Measurements from ENCODE around the gene PET100.

The PET100 gene

DNA sequence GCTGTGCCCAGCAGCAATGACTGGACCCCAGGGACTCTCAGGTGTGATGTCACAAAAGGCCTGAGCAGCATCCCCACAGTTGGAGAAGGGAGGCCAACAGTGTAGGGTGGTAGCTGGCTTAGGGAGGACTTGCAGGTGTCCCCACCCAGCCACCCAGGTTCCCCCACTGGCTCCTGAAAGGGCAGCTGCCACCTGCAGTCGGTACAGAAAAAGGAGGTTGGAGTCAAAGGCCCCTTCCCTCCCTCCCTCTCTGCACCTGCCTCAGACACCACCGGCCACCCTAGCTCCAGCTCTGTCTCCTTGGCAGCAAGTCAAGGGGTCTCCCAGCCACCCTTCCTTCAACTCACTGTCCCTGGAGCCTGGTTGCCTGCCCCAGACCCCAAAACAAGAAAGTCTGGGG lies 4.1 kb downstream of the PET100 start, which contains the start of gene PCP2:
PCP2 (minus strand) TSS at position 22 of the 400 bp plus-strand sequence. CDS start 262 bp downstream, outside the sequence.
- H3K27me3 Mint-ChIP-seq = no peaks in the 10 kb centered on the region
- H3K9me3 Mint-ChIP-seq = no peaks in the 10 kb centered on the region
- H3K27ac Mint-ChIP-seq = peak within 1 kb of the TSS; percentile 10
- DNase-seq = no peak
- peaks cover 33 to 34% of the 10 kb centered on the region in 2 donors for H3K36me3 Mint-ChIP-seq
- peak within 1 kb of the TSS in 1 of 2 donors; percentile 32 for H3K4me3 Mint-ChIP-seq
- H3K4me1 Mint-ChIP-seq = peaks cover 34 to 81% of the 10 kb centered on the region in 2 donors
- ATAC-seq (replicated peaks) = no peak

DNA sequence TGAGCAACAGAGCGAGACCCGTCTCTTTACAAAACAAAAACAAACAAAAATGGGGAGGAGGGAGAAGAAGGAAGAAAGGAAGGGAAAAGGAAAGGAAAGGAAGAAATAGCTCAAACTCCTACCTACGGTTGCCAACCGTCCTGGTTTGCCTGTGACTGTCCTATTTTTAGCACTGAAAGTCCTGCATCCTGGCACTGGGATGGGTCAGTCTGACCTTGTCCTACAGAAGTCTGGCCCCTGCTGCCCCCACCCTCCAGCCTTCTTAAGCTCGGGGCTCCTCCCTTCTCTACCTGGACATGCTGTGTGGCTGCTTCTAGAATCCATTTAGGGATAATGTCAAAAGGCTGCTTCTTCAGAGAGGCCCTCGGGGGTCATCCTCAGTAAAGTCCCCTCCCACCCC lies 6.1 kb downstream of the PET100 start:
- no peaks in the 10 kb centered on the region for H3K9me3 Mint-ChIP-seq
- H3K36me3 Mint-ChIP-seq = peaks cover 38% of the 10 kb centered on the region in 2 donors
- no peak for ATAC-seq (replicated peaks)
- H3K27me3 Mint-ChIP-seq = no peaks in the 10 kb centered on the region
- H3K4me1 Mint-ChIP-seq = peaks cover 35 to 79% of the 10 kb centered on the region in 2 donors
- peak overlapping the region; percentile 75 for H3K27ac Mint-ChIP-seq
- H3K4me3 Mint-ChIP-seq = peak overlapping the region; percentile 36 to 94
- no peak for DNase-seq

DNA sequence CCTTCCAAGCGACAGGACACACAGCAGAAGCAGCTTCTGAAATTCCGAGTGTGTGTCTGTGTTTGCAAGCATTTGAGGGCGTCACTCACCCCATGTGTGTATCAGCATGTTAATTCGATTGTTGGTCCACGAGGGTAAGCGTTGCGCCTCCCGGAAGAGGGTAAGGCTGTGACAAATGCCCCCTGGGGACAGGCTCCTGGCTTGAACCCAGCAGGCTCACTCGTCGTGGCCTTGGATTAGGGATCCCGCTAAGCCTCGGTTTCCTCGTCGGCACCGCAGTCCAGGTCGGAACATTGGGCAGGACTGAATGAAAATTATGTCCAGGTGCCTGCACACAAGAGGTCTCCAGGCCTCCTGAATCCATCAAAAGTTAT lies 6.7 kb downstream of the PET100 start:
- Mint-ChIP-seq H3K4me1 (peaks cover 33 to 72% of the 10 kb centered on the region in 2 donors), H3K36me3 (peaks cover 38% of the 10 kb centered on the region in 2 donors), H3K27ac (peak overlapping the region; percentile 97), H3K27me3 (no peaks in the 10 kb centered on the region), H3K4me3 (peak overlapping the region; percentile 92 to 94), H3K9me3 (no peaks in the 10 kb centered on the region)
- DNase-seq (no peak), ATAC-seq (replicated peaks) (no peak)

GRCh38 chr19:7636691-7637373 lies 7.2 kb downstream of the PET100 start, which contains the start of gene STXBP2:
STXBP2 (plus strand) TSS chr19:7637110; CDS start chr19:7637150, 40 bp downstream.
- no peaks in the 10 kb centered on the region for H3K27me3 Mint-ChIP-seq
- DNase-seq (peak; percentile 84), ATAC-seq (replicated peaks) (peak; percentile 95 to 98)
- peaks cover 34 to 36% of the 10 kb centered on the region in 2 donors for H3K36me3 Mint-ChIP-seq
- peak within 1 kb of the TSS; percentile 92 to 94 for H3K4me3 Mint-ChIP-seq
- peak within 1 kb of the TSS; percentile 97 for H3K27ac Mint-ChIP-seq
- peaks cover 29 to 67% of the 10 kb centered on the region in 2 donors for H3K4me1 Mint-ChIP-seq
- H3K9me3 Mint-ChIP-seq = no peaks in the 10 kb centered on the region

GRCh38 chr19:7637374-7638256 lies 8.0 kb downstream of the PET100 start:
- Mint-ChIP-seq H3K27me3 (no peaks in the 10 kb centered on the region), H3K9me3 (no peaks in the 10 kb centered on the region), H3K4me3 (peak overlapping the region; percentile 92 to 94), H3K27ac (peak overlapping the region; percentile 97), H3K36me3 (peaks cover 34 to 37% of the 10 kb centered on the region in 2 donors), H3K4me1 (peaks cover 29 to 62% of the 10 kb centered on the region in 2 donors)
- no peak for DNase-seq
- ATAC-seq (replicated peaks) = peak; percentile 48 to 55

DNA sequence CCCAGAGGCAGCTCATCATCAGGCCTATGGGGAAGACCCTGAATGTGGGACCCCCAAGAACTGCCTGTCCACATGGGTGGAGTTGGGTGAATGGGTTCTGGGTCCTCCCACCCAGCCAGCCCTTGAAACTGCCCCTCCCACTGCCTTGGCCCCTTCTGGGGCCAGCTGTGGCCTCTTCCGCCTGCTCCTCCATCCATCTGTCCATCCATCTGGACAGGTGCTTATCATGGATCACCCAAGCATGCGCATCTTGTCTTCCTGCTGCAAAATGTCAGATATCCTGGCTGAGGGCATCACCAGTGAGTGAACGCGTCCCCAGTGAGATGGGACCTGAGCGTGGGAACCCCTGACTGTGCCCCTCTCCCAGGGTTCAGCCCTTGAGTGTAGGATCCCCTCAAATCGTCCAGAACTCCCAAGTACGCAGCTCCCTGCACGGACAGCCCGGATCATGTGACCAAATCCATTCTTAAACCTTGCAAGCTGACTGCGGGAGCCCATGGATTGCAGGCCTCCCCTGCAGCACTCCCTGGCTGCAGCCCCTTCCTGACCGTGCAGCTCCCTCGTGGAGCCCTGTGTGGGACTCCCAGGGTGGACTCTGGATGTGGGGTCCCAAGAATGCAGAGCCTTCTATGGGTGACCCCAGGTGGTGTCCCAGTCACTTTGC lies 9.3 kb downstream of the PET100 start:
- Mint-ChIP-seq H3K4me3 (peak overlapping the region in 1 of 2 donors; percentile 7), H3K27ac (no peak overlapping the region), H3K27me3 (no peaks in the 10 kb centered on the region), H3K4me1 (peaks cover 26 to 55% of the 10 kb centered on the region in 2 donors), H3K36me3 (peaks cover 36 to 42% of the 10 kb centered on the region in 2 donors), H3K9me3 (peaks cover 0 to 2% of the 10 kb centered on the region in 2 donors)
- ATAC-seq (replicated peaks) = no peak
- no peak for DNase-seq

DNA sequence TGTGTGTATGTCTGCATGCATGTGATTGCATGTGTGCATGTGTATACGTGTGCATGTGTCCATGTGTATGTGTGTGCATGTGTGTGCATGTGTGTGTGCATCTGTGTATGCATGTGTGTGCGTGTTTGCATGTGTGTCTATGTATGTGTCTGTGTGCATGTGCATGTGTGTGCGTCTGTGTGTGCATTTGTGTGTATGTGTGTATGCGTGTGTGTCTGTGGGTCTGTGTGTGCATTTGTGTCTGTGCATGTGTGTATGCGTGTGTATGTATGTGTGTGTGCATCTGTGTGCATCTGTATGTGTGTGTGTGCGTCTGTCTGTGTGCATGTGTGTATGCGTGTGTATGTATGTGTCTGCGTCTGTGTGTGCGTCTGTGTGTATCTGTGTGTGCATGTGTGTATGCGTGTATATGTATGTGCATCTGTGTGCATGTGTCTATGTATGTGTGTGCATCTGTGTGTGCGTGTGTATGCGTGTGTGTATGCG lies 10.3 kb downstream of the PET100 start:
- Mint-ChIP-seq H3K36me3 (peaks cover 43 to 47% of the 10 kb centered on the region in 2 donors), H3K4me3 (peak overlapping the region; percentile 15 to 18), H3K9me3 (peaks cover 0 to 2% of the 10 kb centered on the region in 2 donors), H3K27me3 (no peaks in the 10 kb centered on the region), H3K4me1 (peaks cover 21 to 51% of the 10 kb centered on the region in 2 donors), H3K27ac (no peak overlapping the region)
- no peak for ATAC-seq (replicated peaks)
- no peak for DNase-seq

GRCh38 chr19:7640803-7641202 lies 11.2 kb downstream of the PET100 start:
- no peaks in the 10 kb centered on the region for H3K27me3 Mint-ChIP-seq
- peaks cover 49 to 53% of the 10 kb centered on the region in 2 donors for H3K36me3 Mint-ChIP-seq
- peaks cover 21 to 42% of the 10 kb centered on the region in 2 donors for H3K4me1 Mint-ChIP-seq
- peaks cover 0 to 2% of the 10 kb centered on the region in 2 donors for H3K9me3 Mint-ChIP-seq
- H3K27ac Mint-ChIP-seq = no peak overlapping the region
- no peak overlapping the region for H3K4me3 Mint-ChIP-seq
- no peak for ATAC-seq (replicated peaks)
- DNase-seq = no peak

DNA sequence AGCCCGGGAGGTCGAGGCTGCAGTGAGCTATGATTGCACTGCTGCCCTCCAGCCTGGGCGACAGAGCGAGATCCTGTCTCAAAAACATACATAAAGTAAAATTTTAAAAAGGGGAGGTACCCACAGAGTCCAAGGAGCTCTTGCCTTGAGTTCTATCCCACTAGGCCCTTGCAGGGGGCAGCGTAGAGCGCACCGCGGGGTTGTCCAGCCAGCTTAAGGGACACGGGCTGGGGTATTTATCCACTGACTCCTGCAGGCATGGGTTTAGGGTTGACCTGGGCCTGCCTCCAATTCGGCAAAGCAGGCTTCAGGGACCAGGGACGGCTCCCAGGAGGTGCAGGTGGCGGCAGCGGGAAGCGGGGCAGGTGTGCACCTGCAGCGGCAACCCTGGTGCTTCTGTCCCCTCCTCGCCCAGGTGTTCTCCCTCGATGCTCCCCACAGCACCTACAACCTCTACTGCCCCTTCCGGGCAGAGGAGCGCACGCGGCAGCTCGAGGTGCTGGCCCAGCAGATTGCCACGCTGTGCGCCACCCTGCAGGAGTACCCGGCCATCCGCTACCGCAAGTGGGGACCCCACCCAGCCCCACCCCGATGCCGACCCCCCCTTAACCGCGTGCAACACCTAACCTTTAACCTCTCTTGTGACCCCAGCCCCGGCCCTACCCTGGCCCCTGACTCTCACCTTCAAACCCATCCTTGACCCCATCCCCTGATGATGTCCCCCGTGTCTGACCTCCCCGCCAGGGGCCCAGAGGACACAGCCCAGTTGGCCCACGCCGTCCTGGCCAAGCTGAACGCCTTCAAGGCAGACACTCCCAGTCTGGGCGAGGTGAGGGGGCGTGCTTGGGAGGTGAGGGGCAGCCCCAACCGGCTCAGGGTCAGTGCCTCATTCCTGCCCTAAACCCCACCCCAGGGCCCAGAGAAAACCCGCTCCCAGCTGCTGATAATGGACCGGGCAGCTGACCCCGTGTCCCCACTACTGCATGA lies 12.0 kb downstream of the PET100 start:
- DNase-seq = no peak
- Mint-ChIP-seq H3K36me3 (peaks cover 51 to 59% of the 10 kb centered on the region in 2 donors), H3K4me1 (peaks cover 20 to 34% of the 10 kb centered on the region in 2 donors), H3K9me3 (peaks cover 0 to 2% of the 10 kb centered on the region in 2 donors), H3K27me3 (no peaks in the 10 kb centered on the region), H3K4me3 (no peak overlapping the region), H3K27ac (no peak overlapping the region)
- no peak for ATAC-seq (replicated peaks)

- no peak for ATAC-seq (replicated peaks)
- Mint-ChIP-seq H3K4me1 (peaks cover 18 to 30% of the 10 kb centered on the region in 2 donors), H3K9me3 (peaks cover 0 to 2% of the 10 kb centered on the region in 2 donors), H3K27ac (no peak overlapping the region), H3K36me3 (peaks cover 50 to 62% of the 10 kb centered on the region in 2 donors), H3K27me3 (no peaks in the 10 kb centered on the region), H3K4me3 (no peak overlapping the region)
- DNase-seq = no peak
Observed at GRCh38 chr19:7642295-7643030, 12.9 kb downstream of the PET100 start.

- DNase-seq = no peak
- peaks cover 0 to 2% of the 10 kb centered on the region in 2 donors for H3K9me3 Mint-ChIP-seq
- H3K36me3 Mint-ChIP-seq = peaks cover 53 to 67% of the 10 kb centered on the region in 2 donors
- H3K27ac Mint-ChIP-seq = no peak overlapping the region
- no peak for ATAC-seq (replicated peaks)
- peaks cover 18 to 24% of the 10 kb centered on the region in 2 donors for H3K4me1 Mint-ChIP-seq
- H3K4me3 Mint-ChIP-seq = no peak overlapping the region
- no peaks in the 10 kb centered on the region for H3K27me3 Mint-ChIP-seq
Observed at GRCh38 chr19:7643031-7643415, 13.4 kb downstream of the PET100 start.
